HEK293T (cell line): ENCODE results near the gene SLC31A1.

Source experiments
- BHLHE40 ChIP-seq: fragments of 450-650 bp; IDR thresholded peaks from 2 replicates; pipeline ENCODE4 v1.6.1; 2016; ENCODE audit warnings: mild to moderate bottlenecking, moderate library complexity, borderline replicate concordance
- HDGF ChIP-seq: fragments of 450-650 bp; IDR thresholded peaks from 2 replicates; pipeline ENCODE4 v1.6.1; 2017; ENCODE audit warnings: antibody characterized with exemption, borderline replicate concordance
- SP1 ChIP-seq: fragments of 450-650 bp; IDR thresholded peaks from 2 replicates; pipeline ENCODE4 v1.6.1; 2017
- SUZ12 ChIP-seq: fragments of 450-650 bp; IDR thresholded peaks from 2 replicates; pipeline ENCODE4 v1.6.1; 2016; ENCODE audit warnings: mild to moderate bottlenecking
- TARDBP ChIP-seq: fragments of 450-650 bp; IDR thresholded peaks from 2 replicates; pipeline ENCODE4 v1.6.1; 2016
- ZNF384 ChIP-seq: fragments of 450-650 bp; IDR thresholded peaks from 2 replicates; pipeline ENCODE4 v1.6.1; 2016

DNA sequence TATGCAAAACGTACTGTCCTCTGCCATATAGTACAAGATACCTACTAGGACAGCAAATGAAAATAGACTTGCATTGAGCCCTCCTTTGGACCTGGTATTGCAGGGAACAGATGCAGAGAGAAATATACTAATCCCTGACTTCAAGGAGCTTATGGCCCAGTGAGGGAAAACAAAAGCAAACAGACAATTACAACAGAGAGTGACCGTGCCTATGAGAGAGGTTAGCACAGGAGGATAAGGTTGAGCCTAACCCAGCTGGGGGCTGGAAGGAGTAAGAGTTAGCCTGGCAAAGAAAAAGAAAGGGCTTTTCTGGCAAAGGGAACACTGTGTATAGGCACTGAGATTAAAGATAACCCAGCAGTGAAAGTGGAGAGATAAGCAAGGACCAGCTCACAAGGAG, 48.5 kb downstream of the SLC31A1 start:
- TF ChIP-seq SP1 (no peak), HDGF (no peak), SUZ12 (no peak), ZNF384 (no peak), TARDBP (no peak), BHLHE40 (no peak)
